IMR-90 (cell line): Measurements from ENCODE around the gene POLR1B. TPM values are rescaled to one million over a fixed set of nuclear protein-coding genes. Genes with fewer than 3 reads are reported as not detected.

Experiments
- ATAC-seq: fragments of 200-7000 bp; cut with Tn5 transposase; 2 replicates; pipeline ENCODE4 v1.9.1; 2020; ENCODE audit warnings: low read depth, mild to moderate bottlenecking, moderate library complexity
- BruUV-seq: library from RNA; stranded (reverse); fragments of 400-500 nt; replicated peaks from 2 replicates; lab custom pipeline; 2021; lab: Mats Ljungman, UMichigan
- CTCF ChIA-PET: fragments of 300-600 bp; formaldehyde crosslinking; extraction: SDS; loops from one replicate; lab custom pipeline; 2021; ENCODE audit warnings: antibody characterized with exemption; lab: Yijun Ruan, JAX
- POLR2A ChIA-PET: fragments of 300-600 bp; sonication (Branson Sonifier 250); formaldehyde crosslinking; loops from one replicate; lab custom pipeline; 2022; ENCODE audit warnings: antibody characterized with exemption; ENCODE audit not compliant: unreplicated experiment; lab: Charles Lee
- DNase-seq: peaks from one replicate; pipeline ENCODE4 v3.0.0; 2013
- H2AFZ ChIP-seq: replicated peaks from 2 replicates; pipeline ENCODE3; 2013; ENCODE audit warnings: low read length, mild to moderate bottlenecking; ENCODE audit not compliant: poor library complexity
- H2AK5ac ChIP-seq: 2 replicates; pipeline ENCODE4 v1.6.1; 2013; ENCODE audit warnings: low read depth, low read length, inconsistent platforms
- H2AK9ac ChIP-seq: replicated peaks from 2 replicates; pipeline ENCODE3; 2013; ENCODE audit warnings: mild to moderate bottlenecking, low read depth, low read length, moderate library complexity; ENCODE audit not compliant: poor library complexity
- H2BK120ac ChIP-seq: 2 replicates; pipeline ENCODE4 v1.6.1; 2013; ENCODE audit warnings: low read depth, low read length, inconsistent platforms
- H2BK15ac ChIP-seq: 3 replicates; pipeline ENCODE4 v1.6.1; 2013; ENCODE audit warnings: low read depth, low read length, inconsistent platforms
- H2BK20ac ChIP-seq: 2 replicates; pipeline ENCODE4 v1.6.1; 2013; ENCODE audit warnings: low read depth, mild to moderate bottlenecking, inconsistent platforms, low read length, moderate library complexity
- H2BK5ac ChIP-seq: 2 replicates; pipeline ENCODE4 v1.6.1; 2013; ENCODE audit warnings: mild to moderate bottlenecking, low read depth, low read length, inconsistent platforms; ENCODE audit not compliant: poor library complexity, severe bottlenecking
- H3K14ac ChIP-seq: replicated peaks from 2 replicates; pipeline ENCODE4 v1.6.1; 2013; ENCODE audit warnings: low read depth, low read length, inconsistent platforms
- H3K18ac ChIP-seq: 2 replicates; pipeline ENCODE4 v1.6.1; 2013; ENCODE audit warnings: low read depth, low read length, control low read depth
- H3K23ac ChIP-seq: 2 replicates; pipeline ENCODE4 v1.6.1; 2013; ENCODE audit warnings: low read depth, low read length, inconsistent platforms
- H3K27ac ChIP-seq: 2 replicates; pipeline ENCODE4 v1.5.1; 2013; ENCODE audit warnings: mild to moderate bottlenecking, control low read depth, low read length; ENCODE audit not compliant: insufficient read depth
- H3K27me3 ChIP-seq: 2 replicates; pipeline ENCODE4 v1.6.1; 2013; ENCODE audit warnings: low read length; ENCODE audit not compliant: control insufficient read depth, insufficient read depth
- H3K36me3 ChIP-seq: 2 replicates; pipeline ENCODE4 v1.6.1; 2013; ENCODE audit warnings: low read length, mixed read lengths; ENCODE audit not compliant: control insufficient read depth, insufficient read depth
- H3K4ac ChIP-seq: 2 replicates; pipeline ENCODE4 v1.6.1; 2013; ENCODE audit warnings: low read depth, low read length, inconsistent platforms
- H3K4me1 ChIP-seq: 2 replicates; pipeline ENCODE4 v1.6.1; 2013; ENCODE audit warnings: low read length, mixed read lengths; ENCODE audit not compliant: control insufficient read depth, insufficient read depth
- H3K4me2 ChIP-seq: 2 replicates; pipeline ENCODE4 v1.6.1; 2013; ENCODE audit warnings: low read depth, mild to moderate bottlenecking, control low read depth, low read length, moderate library complexity
- H3K4me3 ChIP-seq: 2 replicates; pipeline ENCODE4 v1.5.1; 2013; ENCODE audit warnings: low read depth, mild to moderate bottlenecking, control low read depth, low read length, moderate library complexity; ENCODE audit not compliant: insufficient read depth
- H3K56ac ChIP-seq: 2 replicates; pipeline ENCODE4 v1.6.1; 2013; ENCODE audit warnings: low read length, inconsistent platforms; ENCODE audit not compliant: insufficient read depth; ENCODE audit errors: extremely low read depth
- H3K79me1 ChIP-seq, 2 experiments: 2 replicates each; pipeline ENCODE4 v1.6.1; 2013; ENCODE audit warnings: low read length in 2 of 2, inconsistent platforms in 1 of 2, low read depth in 1 of 2
- H3K9ac ChIP-seq: 2 replicates; pipeline ENCODE4 v1.6.1; 2013; ENCODE audit warnings: low read depth, low read length, control low read depth
- H3K9me1 ChIP-seq: 2 replicates; pipeline ENCODE4 v1.6.1; 2013; ENCODE audit warnings: low read length, inconsistent platforms; ENCODE audit not compliant: insufficient read depth
- H3K9me3 ChIP-seq: 2 replicates; pipeline ENCODE4 v1.6.1; 2013; ENCODE audit warnings: low read length; ENCODE audit not compliant: control insufficient read depth, insufficient read depth
- H4K20me1 ChIP-seq: 2 replicates; pipeline ENCODE4 v1.6.1; 2013; ENCODE audit warnings: low read length, inconsistent platforms; ENCODE audit not compliant: insufficient read depth
- H4K5ac ChIP-seq: 2 replicates; pipeline ENCODE4 v1.6.1; 2013; ENCODE audit warnings: mild to moderate bottlenecking, low read depth, low read length, control low read depth
- H4K8ac ChIP-seq, 2 experiments: 2 replicates each; pipeline ENCODE4 v1.6.1; 2013; ENCODE audit warnings: low read depth in 2 of 2, low read length in 2 of 2, control low read depth in 1 of 2, inconsistent platforms in 1 of 2
- H4K91ac ChIP-seq: 2 replicates; pipeline ENCODE4 v1.6.1; 2013; ENCODE audit warnings: low read depth, low read length, inconsistent platforms; ENCODE audit not compliant: insufficient read depth
- BHLHE40 ChIP-seq: fragments of 150-350 bp; IDR thresholded peaks from 2 replicates; pipeline ENCODE4 v1.6.1; 2016; ENCODE audit warnings: mild to moderate bottlenecking, low read depth, low read length
- FOS ChIP-seq: fragments of 150-350 bp; IDR thresholded peaks from 2 replicates; pipeline ENCODE4 v1.6.1; 2016; ENCODE audit warnings: low read depth, low read length
- MAZ ChIP-seq: IDR thresholded peaks from 2 replicates; pipeline ENCODE4 v1.6.1; 2012; ENCODE audit warnings: low read depth, mild to moderate bottlenecking, low read length, improper control_type of control experiment, moderate library complexity, borderline replicate concordance
- POLR2A ChIP-seq: IDR thresholded peaks from 2 replicates; pipeline ENCODE4 v1.6.1; 2012; ENCODE audit warnings: mild to moderate bottlenecking, low read depth, low read length
- RFX5 ChIP-seq: IDR thresholded peaks from 2 replicates; pipeline ENCODE4 v1.8.0; 2012; ENCODE audit warnings: low read depth, mild to moderate bottlenecking, low read length, moderate library complexity
- WGBS, 2 experiments: methylation state at CpG; one replicate each; pipeline versions ENCODE4 v1.1.5 to v1.1.7; 2013; ENCODE audit warnings: missing lambda C conversion rate in 2 of 2; ENCODE audit not compliant: insufficient read length in 1 of 2; ENCODE audit errors: extremely low coverage in 2 of 2; 5-methylcytosine and 5-hydroxymethylcytosine counted together
- dilution Hi-C: fragments of 300-500 bp; cut with HindIII; formaldehyde crosslinking; loops from one replicate; pipeline ENCODE4 v1.14.3; 2018; ENCODE audit warnings: low sequenced_read_pairs; ENCODE audit not compliant: unreplicated experiment
- in situ Hi-C: fragments of 300-500 bp; cut with MboI; formaldehyde crosslinking; loops from 3 replicates; pipeline ENCODE4 v1.14.3; 2019; ENCODE audit warnings: low sequenced_read_pairs, inconsistent platforms, mixed read lengths
- intact Hi-C: fragments of 100-400 bp; cut with micrococcal nuclease; formaldehyde crosslinking; loops from 2 replicates; pipeline ENCODE4 v1.10.0; 2022
- polyA plus RNA-seq, 3 experiments: library from polyadenylated mRNA; depleted of rRNA; stranded (reverse); fragments of >200 nt; gene quantifications; 2 replicates each; pipeline ENCODE4 v1.2.3, GENCODE V29; 2012; ENCODE audit warnings: low replicate concordance in 1 of 3
- total RNA-seq: library from RNA; depleted of rRNA; stranded (reverse); fragments of >200 nt; gene quantifications from 2 replicates; pipeline ENCODE4 v1.2.3, GENCODE V29; 2012

The POLR1B gene
- total and polyA plus RNA-seq, 2 of the 4 experiments (the other 2 are of a cell fraction) = 10.5 to 24.6 TPM

- TF ChIP-seq RFX5 = no peak
Measured at GRCh38 chr2:112622528-112622849, 80.2 kb downstream of the POLR1B start (continued).

GRCh38 chr2:112623913-112624777 is 81.9 kb downstream of the POLR1B start:
- in situ Hi-C loops = loop anchor here (10.0 kb wide), 1 partner anchor 321 kb away; no protein-coding TSS in a partner anchor
- BruUV-seq = no TSS peak
- Histone ChIP-seq H3K56ac (no peak overlapping the region), H3K79me1 (peaks cover 0 to 9% of the 10 kb centered on the region in 2 experiments; a peak in 1 of 4 replicates), H3K23ac (no peak overlapping the region), H3K4me3 (no peak overlapping the region), H3K14ac (0 out of 2 replicates have a peak overlapping the region, but pooled peaks have one; percentile 36), H2BK5ac (no peak overlapping the region), H2BK15ac (peak overlapping the region; percentile 12; the same call in 1 of the 3 replicates), H2BK120ac (peak overlapping the region; percentile 58), H2AK5ac (peak overlapping the region; percentile 59; the same call in 1 of the 2 replicates), H2AK9ac (peak overlapping the region; percentile 47), H4K8ac (peak overlapping the region in 1 of 2 experiments; percentile 37; a peak in 3 of 4 replicates), H2AFZ (peak overlapping the region; percentile 16), H3K9me1 (peaks cover 18% of the 10 kb centered on the region), H3K4ac (peak overlapping the region; percentile 34; the same call in 1 of the 2 replicates), H4K91ac (no peak overlapping the region), H3K27me3 (no peaks in the 10 kb centered on the region), H3K4me1 (peaks cover 20% of the 10 kb centered on the region), H3K27ac (no peak overlapping the region; the same call in 1 of the 2 replicates), H3K18ac (peak overlapping the region; percentile 8; the same call in 1 of the 2 replicates), H4K20me1 (no peaks in the 10 kb centered on the region; the same call in 1 of the 2 replicates), H3K4me2 (no peak overlapping the region), H3K36me3 (no peaks in the 10 kb centered on the region), H4K5ac (no peak overlapping the region), H3K9me3 (no peaks in the 10 kb centered on the region), H3K9ac (no peak overlapping the region), H2BK20ac (peak overlapping the region; percentile 64)
- dilution Hi-C loops = no loop called here
- ATAC-seq = peak; percentile 8; the same call in 1 of the 2 replicates
- WGBS, 2 experiments = no CpG with 5 or more reads among the region's 11 CpGs
- intact Hi-C loops = loop anchor here (10.0 kb wide), 1 partner anchor 321 kb away; no protein-coding TSS in a partner anchor
- ChIA-PET CTCF (interaction anchor here (0.6 to 3.0 kb wide), 5 partner anchors 16 to 125 kb away, joined by 3 to 8 read pairs (median 3); no protein-coding TSS in a partner anchor), POLR2A (interaction anchor here (0.6 kb wide), 1 partner anchor 38 kb away, joined by 3 read pairs; no protein-coding TSS in a partner anchor)
- peak; percentile 64 for TF ChIP-seq FOS
- no peak for TF ChIP-seq RFX5
- TF ChIP-seq POLR2A = no peak
- peak; percentile 45; the same call in 1 of the 2 replicates for TF ChIP-seq MAZ
- TF ChIP-seq BHLHE40 = 0 out of 2 replicates have a peak, but pooled peaks have one; percentile 20
- DNase-seq = peak; percentile 87
